GM12878 (cell line): Measurements from ENCODE around the gene OR4N5. TPM values are rescaled to one million over a fixed set of nuclear protein-coding genes. Genes with fewer than 3 reads are reported as not detected.

Source experiments
- ATAC-seq: fragments of 200-7000 bp; cut with Tn5 transposase; 3 replicates; pipeline ENCODE4 v1.9.1; 2020; ENCODE audit warnings: mild to moderate bottlenecking, moderate library complexity
- BruUV-seq: library from RNA; stranded (reverse); fragments of 400-500 nt; replicated peaks from 2 replicates; lab custom pipeline; 2021; lab: Mats Ljungman, UMichigan
- CTCF ChIA-PET: fragments of 300-600 bp; sonication (Branson Sonifier 250); formaldehyde crosslinking; extraction: SDS; loops from one replicate; lab custom pipeline; 2021; ENCODE audit warnings: inconsistent platforms; lab: Yijun Ruan, JAX
- POLR2A ChIA-PET: fragments of 350-600 bp; formaldehyde crosslinking; extraction: SDS; loops from one replicate; lab custom pipeline; 2021; ENCODE audit warnings: inconsistent platforms; lab: Charles Lee
- RAD21 ChIA-PET: fragments of 300-600 bp; sonication (Branson Sonifier 250); formaldehyde crosslinking; loops from one replicate; lab custom pipeline; 2023; ENCODE audit warnings: antibody characterized with exemption; ENCODE audit not compliant: unreplicated experiment; lab: Charles Lee
- SMC1A ChIA-PET: fragments of 300-600 bp; sonication (Branson Sonifier 250); formaldehyde crosslinking; loops from one replicate; lab custom pipeline; 2023; ENCODE audit not compliant: unreplicated experiment, uncharacterized antibody; lab: Charles Lee
- DNase-seq: peaks from one replicate; pipeline ENCODE4 v3.0.0-alpha.2; 2011; ENCODE audit warnings: low read depth, low spot score
- FAIRE-seq: peaks from 3 replicates; lab custom pipeline; 2011; peaks lifted over from hg19 to GRCh38; lab: Jason Lieb, UNC
- H2AFZ ChIP-seq: 2 replicates; pipeline ENCODE4 v1.6.0; 2011; ENCODE audit warnings: low read depth, low read length, control low read depth; ENCODE audit not compliant: control insufficient read depth
- H3K27ac ChIP-seq: 2 replicates; pipeline ENCODE4 v1.5.1; 2011; ENCODE audit warnings: control low read depth; ENCODE audit not compliant: control insufficient read depth, insufficient read depth
- H3K27me3 ChIP-seq, 2 experiments: replicated peaks in 1 of 2; 2 replicates each; pipeline versions ENCODE4 v1.6.0 to v1.6.1; 2011; ENCODE audit warnings: low read length in 1 of 2; ENCODE audit not compliant: control insufficient read depth in 2 of 2, insufficient read depth in 2 of 2
- H3K36me3 ChIP-seq, 2 experiments: 2 replicates each; pipeline ENCODE4 v1.5.1; 2011; ENCODE audit warnings: low read length in 1 of 2; ENCODE audit not compliant: control insufficient read depth in 2 of 2, insufficient read depth in 2 of 2
- H3K4me1 ChIP-seq: 2 replicates; pipeline ENCODE4 v1.6.1; 2011; ENCODE audit warnings: mild to moderate bottlenecking, low read length, moderate library complexity, mixed read lengths; ENCODE audit not compliant: control insufficient read depth, insufficient read depth
- H3K4me2 ChIP-seq: 2 replicates; pipeline ENCODE4 v1.6.0; 2011; ENCODE audit warnings: control low read depth; ENCODE audit not compliant: control insufficient read depth, insufficient read depth
- H3K4me3 ChIP-seq: fragments of 200-600 bp; sonication (generic); 2 replicates; pipeline ENCODE4 v1.5.1; 2016
- H3K79me2 ChIP-seq: 2 replicates; pipeline ENCODE4 v1.6.0; 2011; ENCODE audit warnings: low read length; ENCODE audit not compliant: control insufficient read depth, insufficient read depth
- H3K9ac ChIP-seq: 2 replicates; pipeline ENCODE4 v1.8.0; 2011; ENCODE audit warnings: low read length, control low read depth, mixed read lengths; ENCODE audit not compliant: control insufficient read depth, insufficient read depth
- H3K9me3 ChIP-seq: replicated peaks from 3 replicates; pipeline ENCODE4 v1.5.1; 2011; ENCODE audit warnings: mild to moderate bottlenecking, low read length; ENCODE audit not compliant: control insufficient read depth, insufficient read depth
- H4K20me1 ChIP-seq: 2 replicates; pipeline ENCODE4 v1.6.0; 2011; ENCODE audit not compliant: control insufficient read depth, insufficient read depth
- BMI1 ChIP-seq: fragments of 450-650 bp; IDR thresholded peaks from 2 replicates; pipeline ENCODE4 v1.6.1; 2016; ENCODE audit warnings: mild to moderate bottlenecking, moderate library complexity, borderline replicate concordance
- ETV6 ChIP-seq, 2 experiments: fragments of 450-650 bp in 1 of 2; IDR thresholded peaks in 1 of 2; conservative IDR thresholded peaks in 1 of 2; 2 replicates each; pipeline ENCODE4 v1.6.1; 2014; ENCODE audit warnings: antibody characterized with exemption in 1 of 2, borderline replicate concordance in 1 of 2, low read depth in 1 of 2, mild to moderate bottlenecking in 1 of 2, moderate library complexity in 1 of 2
- FOS ChIP-seq: IDR thresholded peaks from 3 replicates; pipeline ENCODE4 v1.6.1; 2011; ENCODE audit warnings: borderline replicate concordance; ENCODE audit not compliant: insufficient read length; ENCODE audit errors: extremely low read depth
- GABPA ChIP-seq: IDR thresholded peaks from 2 replicates; pipeline ENCODE4 v1.6.1; 2014; ENCODE audit warnings: antibody characterized with exemption, low read depth, mild to moderate bottlenecking, inconsistent platforms
- HCFC1 ChIP-seq: fragments of 150-350 bp; IDR thresholded peaks from 2 replicates; pipeline ENCODE4 v1.6.1; 2014; ENCODE audit warnings: low read length
- HDGF ChIP-seq: fragments of 450-650 bp; IDR thresholded peaks from 2 replicates; pipeline ENCODE4 v1.6.1; 2016; ENCODE audit warnings: antibody characterized with exemption
- PML ChIP-seq: IDR thresholded peaks from 2 replicates; pipeline ENCODE4 v1.6.1; 2012; ENCODE audit warnings: low read length, inconsistent platforms
- POLR2A ChIP-seq: IDR thresholded peaks from 2 replicates; pipeline ENCODE4 v1.6.1; 2011; ENCODE audit warnings: low read depth, mild to moderate bottlenecking, low read length
- POLR2AphosphoS2 ChIP-seq: IDR thresholded peaks from 2 replicates; pipeline ENCODE4 v1.6.1; 2011; ENCODE audit warnings: low read depth, mild to moderate bottlenecking, low read length, improper control_type of control experiment, moderate library complexity
- SREBF2 ChIP-seq: IDR thresholded peaks from 2 replicates; pipeline ENCODE4 v1.6.1; 2012; ENCODE audit warnings: mild to moderate bottlenecking, low read length
- ZNF24 ChIP-seq: fragments of 450-650 bp; IDR thresholded peaks from 2 replicates; pipeline ENCODE4 v1.6.1; 2017; ENCODE audit warnings: antibody characterized with exemption, mild to moderate bottlenecking
- ZNF384 ChIP-seq: IDR thresholded peaks from 2 replicates; pipeline ENCODE4 v1.6.1; 2012; ENCODE audit warnings: low read depth, mild to moderate bottlenecking, low read length, improper control_type of control experiment, borderline replicate concordance
- ZSCAN29 ChIP-seq: fragments of 450-650 bp; IDR thresholded peaks from 2 replicates; pipeline ENCODE4 v1.6.1; 2017; ENCODE audit warnings: mild to moderate bottlenecking, moderate library complexity
- WGBS: methylation state at CpG from one replicate; pipeline ENCODE4 v1.1.6; 2016; ENCODE audit warnings: low lambda C conversion rate; ENCODE audit not compliant: insufficient replicate concordance, insufficient coverage; ENCODE audit errors: missing lambda C conversion rate; 5-methylcytosine and 5-hydroxymethylcytosine counted together
- in situ Hi-C: fragments of 300-500 bp; cut with MboI; formaldehyde crosslinking; loops from 9 replicates; pipeline ENCODE4 v1.14.3; 2018; ENCODE audit warnings: mixed read lengths
- intact Hi-C: fragments of 100-400 bp; cut with micrococcal nuclease; formaldehyde crosslinking; loops from one replicate; pipeline ENCODE4 v1.14.2; 2022; ENCODE audit not compliant: unreplicated experiment
- polyA plus RNA-seq, 11 experiments: library from polyadenylated mRNA; depleted of rRNA in 4 of 11; unstranded in 6 of 11; stranded (reverse) in 5 of 11; fragments of >200 nt; fragmentation: Nextera tagmentation in 4 of 11; fragmentation: Illumina TruSeq in 1 of 11; extraction: Ambion mirVana in 4 of 11; extraction: Trizol in 1 of 11; gene quantifications; 1 replicate in 1 of 11; 2 replicates in 10 of 11; pipeline versions ENCODE4 v1.2.1 to v1.2.3, GENCODE V29; 2011 to 2016; ENCODE audit warnings: inconsistent platforms in 2 of 11, missing spikeins in 2 of 11, low read depth in 1 of 11
- total RNA-seq, 4 experiments: library from RNA; depleted of rRNA in 3 of 4; stranded (reverse); fragments of >200 nt in 3 of 4; fragmentation: Illumina TruSeq in 1 of 4; extraction: Trizol in 1 of 4; gene quantifications; 2 replicates each; pipeline versions ENCODE4 v1.2.1 to v1.2.3, GENCODE V29; 2013 to 2021
- TF ChIP-seq, protein P1 (sequence below): fragments of 450-650 bp; IDR thresholded peaks from 2 replicates; pipeline ENCODE4 v1.6.1; 2017; ENCODE audit warnings: mild to moderate bottlenecking, moderate library complexity

Gene OR4N5
- total and polyA plus RNA-seq, 10 of the 15 experiments (the other 5 are each of a cell fraction or from before 2014, with no cell fraction given), result not detected

GRCh38 chr14:20190596-20190995, 52.0 kb downstream of the OR4N5 start, which contains the start of gene OR11G2:
Gene OR11G2, plus strand, starts transcription at chr14:20190896. Its CDS starts 6,542 bp downstream, at chr14:20197438.
- ChIA-PET POLR2A (no interaction called here), SMC1A (no interaction called here), RAD21 (no interaction called here), CTCF (no interaction called here)
- no peak for ATAC-seq
- intact Hi-C loops, result no loop called here
- H3K4me1 ChIP-seq, result no peaks in the 10 kb centered on the region
- WGBS, result 0% methylated on average over 1 of the region's 1 CpG
- in situ Hi-C loops, result no loop called here
- no peak within 1 kb of the TSS for H3K9ac ChIP-seq
- no peak within 1 kb of the TSS for H3K4me2 ChIP-seq
- no peaks in the 10 kb centered on the region for H3K27me3 ChIP-seq
- BruUV-seq, result no TSS peak
- H3K4me3 ChIP-seq, result no peak within 1 kb of the TSS
- H3K36me3 ChIP-seq, result no peaks in the 10 kb centered on the region
- no peak for DNase-seq
- no peak within 1 kb of the TSS for H2AFZ ChIP-seq
- TF ChIP-seq FOS (no peak), HDGF (no peak), PML (no peak), GABPA (no peak), SREBF2 (no peak), ZSCAN29 (no peak), ZNF384 (no peak), HCFC1 (no peak), POLR2AphosphoS2 (no peak), BMI1 (no peak), POLR2A (no peak), ETV6 (conservative IDR thresholded peaks at IDR 0.05 in 1 of 2, IDR thresholded peaks at IDR 0.05 in 1 of 2; ENCODE audit: borderline replicate concordance in 1 of 2, low read depth in 1 of 2) (no peak), ZNF24 (no peak)
- TF ChIP-seq, protein P1, sequence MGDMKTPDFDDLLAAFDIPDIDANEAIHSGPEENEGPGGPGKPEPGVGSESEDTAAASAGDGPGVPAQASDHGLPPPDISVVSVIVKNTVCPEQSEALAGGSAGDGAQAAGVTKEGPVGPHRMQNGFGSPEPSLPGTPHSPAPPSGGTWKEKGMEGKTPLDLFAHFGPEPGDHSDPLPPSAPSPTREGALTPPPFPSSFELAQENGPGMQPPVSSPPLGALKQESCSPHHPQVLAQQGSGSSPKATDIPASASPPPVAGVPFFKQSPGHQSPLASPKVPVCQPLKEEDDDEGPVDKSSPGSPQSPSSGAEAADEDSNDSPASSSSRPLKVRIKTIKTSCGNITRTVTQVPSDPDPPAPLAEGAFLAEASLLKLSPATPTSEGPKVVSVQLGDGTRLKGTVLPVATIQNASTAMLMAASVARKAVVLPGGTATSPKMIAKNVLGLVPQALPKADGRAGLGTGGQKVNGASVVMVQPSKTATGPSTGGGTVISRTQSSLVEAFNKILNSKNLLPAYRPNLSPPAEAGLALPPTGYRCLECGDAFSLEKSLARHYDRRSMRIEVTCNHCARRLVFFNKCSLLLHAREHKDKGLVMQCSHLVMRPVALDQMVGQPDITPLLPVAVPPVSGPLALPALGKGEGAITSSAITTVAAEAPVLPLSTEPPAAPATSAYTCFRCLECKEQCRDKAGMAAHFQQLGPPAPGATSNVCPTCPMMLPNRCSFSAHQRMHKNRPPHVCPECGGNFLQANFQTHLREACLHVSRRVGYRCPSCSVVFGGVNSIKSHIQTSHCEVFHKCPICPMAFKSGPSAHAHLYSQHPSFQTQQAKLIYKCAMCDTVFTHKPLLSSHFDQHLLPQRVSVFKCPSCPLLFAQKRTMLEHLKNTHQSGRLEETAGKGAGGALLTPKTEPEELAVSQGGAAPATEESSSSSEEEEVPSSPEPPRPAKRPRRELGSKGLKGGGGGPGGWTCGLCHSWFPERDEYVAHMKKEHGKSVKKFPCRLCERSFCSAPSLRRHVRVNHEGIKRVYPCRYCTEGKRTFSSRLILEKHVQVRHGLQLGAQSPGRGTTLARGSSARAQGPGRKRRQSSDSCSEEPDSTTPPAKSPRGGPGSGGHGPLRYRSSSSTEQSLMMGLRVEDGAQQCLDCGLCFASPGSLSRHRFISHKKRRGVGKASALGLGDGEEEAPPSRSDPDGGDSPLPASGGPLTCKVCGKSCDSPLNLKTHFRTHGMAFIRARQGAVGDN, result no peak
- H3K79me2 ChIP-seq, result no peaks in the 10 kb centered on the region
- no peaks in the 10 kb centered on the region for H3K9me3 ChIP-seq
- no peak within 1 kb of the TSS for H3K27ac ChIP-seq
- H4K20me1 ChIP-seq, result no peaks in the 10 kb centered on the region
- FAIRE-seq, result no peak
